Activated CD4-positive, alpha-beta T cell treated with anti-CD3 and anti-CD28 coated beads, Interleukin-2, amount 50 U/mL, for 4 hours (primary cell): ENCODE results near the gene COPZ2.
A peak's percentile ranks its signal among the peaks of the same experiment; 100 is the strongest.
"Not testable (repeated sequence)": the region's sequence is repeated elsewhere in the genome, so short reads cannot be mapped to it uniquely, and the experiment has no call there.

Experiments used
- DNase-seq, 2 experiments: peaks; one replicate each; pipeline ENCODE4 v3.0.0-alpha.2; 2020

COPZ2 gene

GRCh38 chr17:48027322-48027981 lies 10.1 kb downstream of the COPZ2 start:
- DNase-seq, result no peak

- DNase-seq, result peak; percentile 66
Observed at GRCh38 chr17:48026502-48027321, 10.9 kb downstream of the COPZ2 start.

GRCh38 chr17:48025904-48026501 lies 11.6 kb downstream of the COPZ2 start:
- no peak for DNase-seq

- DNase-seq, result peak; percentile 96 to 98
Observed at GRCh38 chr17:48025040-48025903, 12.3 kb downstream of the COPZ2 start.

DNA sequence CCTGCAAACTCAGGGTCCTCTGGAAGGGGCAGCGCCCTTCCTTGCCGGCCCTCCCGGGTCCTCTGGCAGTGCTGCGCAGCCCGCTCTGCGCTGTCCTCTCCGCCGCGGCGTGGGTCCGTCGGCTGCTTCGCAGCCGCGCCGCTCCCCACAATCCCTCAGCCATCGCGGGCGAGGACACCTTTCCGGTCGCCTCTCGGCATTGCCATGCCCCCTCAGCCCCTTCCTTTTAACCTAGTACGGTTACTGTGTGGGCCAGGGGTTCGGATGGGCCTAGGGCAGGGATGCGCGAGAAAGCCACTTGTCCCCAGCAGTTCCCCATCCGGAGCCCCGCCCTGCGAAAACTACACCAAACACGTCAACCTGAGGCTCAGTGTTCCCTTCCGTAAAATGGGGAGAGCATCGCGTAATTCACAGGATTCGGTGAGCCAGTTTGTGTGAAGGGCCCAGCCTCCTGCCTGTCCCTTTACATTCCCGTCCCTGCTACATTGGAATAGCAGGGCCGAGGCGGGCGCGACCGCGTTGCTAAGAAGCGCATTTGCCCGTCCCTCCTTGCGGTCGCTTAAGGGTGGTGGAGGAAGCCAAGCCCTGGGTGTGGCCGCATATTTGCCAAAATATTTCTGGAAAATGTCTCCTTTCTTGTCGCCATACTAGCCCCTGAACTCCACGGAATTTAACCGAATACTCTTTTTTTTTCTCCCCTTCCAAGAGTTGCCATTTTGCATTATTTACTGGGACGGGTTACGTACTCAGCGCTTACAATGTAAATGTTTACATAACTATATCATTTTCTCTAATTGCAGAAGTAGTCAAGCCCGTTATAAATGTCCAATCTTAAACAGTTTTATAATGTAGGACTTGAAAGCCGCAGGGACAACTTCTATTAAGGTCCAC lies 13.2 kb downstream of the COPZ2 start:
- DNase-seq, result peak in 1 of 2 experiments; percentile 25

GRCh38 chr17:48023400-48024148 lies 14.0 kb downstream of the COPZ2 start:
- peak in 1 of 2 experiments; percentile 18 for DNase-seq

- DNase-seq, result no peak
Observed at GRCh38 chr17:48022901-48023300, 14.7 kb downstream of the COPZ2 start.

- DNase-seq, result no peak
Observed at GRCh38 chr17:48021934-48022333, 15.7 kb downstream of the COPZ2 start.

DNA sequence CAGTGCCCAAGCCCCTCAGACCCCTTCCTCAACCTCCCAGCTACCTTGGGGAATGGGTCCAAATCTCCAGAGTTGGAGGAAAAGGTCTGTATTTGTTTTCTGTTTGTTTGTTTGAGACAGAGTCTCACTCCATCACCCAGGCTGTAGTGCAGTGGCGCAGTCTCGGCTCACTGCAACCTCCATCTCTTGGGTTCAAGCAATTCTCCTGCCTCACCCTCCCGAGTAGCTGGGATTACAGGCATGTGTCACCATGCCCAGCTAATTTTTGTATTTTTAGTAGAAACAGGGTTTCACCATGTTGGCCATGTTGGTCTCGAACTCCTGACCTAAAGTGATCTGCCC lies 19.8 kb downstream of the COPZ2 start:
- DNase-seq, result not testable (repeated sequence)

GRCh38 chr17:48016112-48016511 lies 21.5 kb downstream of the COPZ2 start:
- DNase-seq, result no peak

DNA sequence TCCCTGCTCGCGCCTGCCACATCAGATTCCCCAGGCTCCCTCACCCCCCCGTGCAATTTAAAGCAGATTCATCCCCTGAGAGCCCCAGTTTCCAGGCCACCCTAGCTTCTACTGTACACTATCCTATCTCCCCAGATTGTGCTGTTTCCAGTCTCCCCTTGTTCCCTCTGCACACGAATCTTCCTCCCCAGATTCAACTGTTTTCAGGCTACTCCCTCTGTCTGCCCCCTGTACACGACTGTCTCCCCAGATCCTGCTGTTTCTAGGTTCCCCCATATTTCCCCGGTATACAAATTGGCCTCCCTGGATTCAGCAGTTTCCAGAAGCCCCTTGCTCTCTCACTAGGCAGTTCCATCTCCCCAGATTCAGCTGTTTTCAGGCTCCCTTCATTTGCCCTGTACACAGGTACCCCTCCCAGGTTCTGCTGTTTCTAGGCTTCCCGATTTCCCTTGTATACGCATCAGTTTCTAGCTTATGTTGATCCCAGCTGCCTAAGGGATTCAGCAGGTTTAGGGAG lies 22.9 kb downstream of the COPZ2 start:
- DNase-seq, result no peak

DNA sequence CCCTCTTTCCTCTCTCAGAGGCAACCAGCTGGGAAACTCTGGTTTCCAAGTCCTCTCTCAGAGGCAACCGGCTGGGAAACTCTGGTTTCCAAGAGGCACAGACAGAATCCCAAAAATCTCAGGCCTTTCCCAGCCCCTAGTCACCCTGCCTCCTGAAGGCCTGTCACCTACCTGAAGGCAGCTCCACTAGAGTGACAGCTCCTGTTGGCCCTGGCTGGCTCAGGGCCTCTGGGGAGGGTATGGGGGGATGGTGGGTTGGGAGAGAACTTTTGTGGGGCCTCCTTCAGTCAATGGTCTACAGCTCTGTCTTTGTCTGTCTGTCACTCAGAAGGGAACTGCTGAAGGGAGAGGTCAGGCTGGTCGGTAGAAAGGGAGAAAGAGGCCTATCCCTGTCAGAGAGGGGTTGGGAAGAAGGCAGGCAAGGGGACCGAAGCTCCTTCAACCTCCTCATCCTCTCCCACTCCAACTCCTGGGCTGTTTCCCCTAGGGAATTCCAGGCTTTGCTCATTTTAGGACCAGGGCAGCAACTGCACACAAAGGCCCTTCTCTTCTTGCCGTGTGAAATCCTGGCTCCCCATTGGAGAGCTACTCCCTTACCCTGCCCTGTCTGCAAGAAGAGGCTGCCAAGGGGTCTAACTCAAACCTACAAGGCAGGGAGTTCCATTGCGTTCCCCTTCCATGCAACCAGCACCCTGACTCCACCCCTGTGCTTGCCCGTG lies 23.6 kb downstream of the COPZ2 start:
- no peak for DNase-seq

GRCh38 chr17:48012654-48013053 lies 24.9 kb downstream of the COPZ2 start:
- DNase-seq, result no peak

GRCh38 chr17:48012151-48012520 lies 25.5 kb downstream of the COPZ2 start:
- peak; percentile 37 to 46 for DNase-seq

GRCh38 chr17:48011405-48012150 lies 26.0 kb downstream of the COPZ2 start:
- DNase-seq, result peak; percentile 31 to 41

GRCh38 chr17:48010193-48010592 lies 27.4 kb downstream of the COPZ2 start:
- no peak for DNase-seq

DNA sequence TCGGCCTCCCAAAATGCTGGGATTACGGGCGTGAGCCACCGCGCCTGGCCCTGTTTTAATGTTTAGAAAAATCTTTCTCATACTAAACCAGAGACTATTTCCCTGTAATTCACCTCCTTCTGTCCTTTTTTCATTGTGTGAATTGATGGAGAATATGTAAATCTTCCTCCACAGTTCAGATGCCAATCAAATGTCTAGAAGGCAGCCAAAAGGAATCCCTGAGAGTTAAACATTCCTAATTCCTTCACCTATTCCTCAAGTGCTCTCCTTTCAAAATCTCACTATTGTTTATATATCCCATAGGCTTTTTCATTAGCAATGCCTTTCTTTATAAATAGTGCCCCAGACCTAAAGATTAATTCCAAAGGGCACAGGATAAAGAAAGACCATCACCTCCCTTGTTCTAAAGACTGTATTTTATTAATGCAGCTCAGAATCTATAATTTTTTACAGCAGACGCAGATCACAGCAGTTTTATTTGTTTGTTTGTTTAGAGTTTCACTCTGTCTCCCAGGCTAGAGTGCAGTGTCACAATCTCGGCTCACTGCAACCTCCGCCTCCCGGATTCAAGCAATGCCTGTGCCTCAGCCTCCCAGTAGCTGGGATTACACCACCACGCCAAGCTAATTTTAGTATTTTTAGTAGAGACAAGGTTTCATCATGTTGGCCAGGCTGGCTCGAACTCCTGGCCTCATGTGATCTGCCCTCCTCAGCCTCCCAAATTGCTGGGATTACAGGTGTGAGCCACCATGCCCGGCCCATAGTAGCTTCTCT lies 30.5 kb downstream of the COPZ2 start:
- DNase-seq, result no peak

- no peak for DNase-seq
Observed at GRCh38 chr17:48004983-48005382, 32.6 kb downstream of the COPZ2 start.
